GM21723 (cell line): ENCODE results near the gene TRIM25.

Experiments
- ATAC-seq: cut with Tn5 transposase; IDR thresholded peaks from one replicate; pipeline ENCODE4 v1.9.1; 2021; ENCODE audit warnings: mild to moderate bottlenecking, moderate library complexity; ENCODE audit not compliant: unreplicated experiment

TRIM25 gene

GRCh38 chr17:56868716-56869115 is 45.1 kb downstream of the TRIM25 start:
- no peak for ATAC-seq

- ATAC-seq: no peak
These were observed 45.9 kb downstream of the TRIM25 start for GRCh38 chr17:56867948-56868376.

DNA sequence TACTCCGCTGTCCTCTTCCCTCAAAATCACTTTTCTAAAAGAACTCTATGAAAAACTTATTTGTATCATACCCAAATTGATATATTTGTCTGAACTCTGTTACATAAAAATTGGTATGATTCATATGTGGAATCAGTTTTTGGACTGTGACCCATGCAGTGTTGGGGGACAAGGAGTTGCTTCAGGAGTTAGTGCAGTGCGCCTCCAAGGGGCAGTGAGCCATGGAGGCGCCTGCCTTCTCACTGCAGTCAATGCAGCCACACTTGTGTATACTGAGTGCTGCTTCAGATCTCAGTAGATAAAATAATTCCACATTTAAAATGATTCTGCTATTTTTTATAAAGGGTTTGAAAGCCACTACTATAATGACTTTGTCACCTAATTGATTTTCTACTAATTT is 47.4 kb downstream of the TRIM25 start:
- no peak for ATAC-seq

- ATAC-seq: no peak
These were observed 47.8 kb downstream of the TRIM25 start for GRCh38 chr17:56866076-56866475.

- ATAC-seq: no peak
These were observed 49.9 kb downstream of the TRIM25 start for GRCh38 chr17:56863974-56864373.

GRCh38 chr17:56861899-56862298 is 52.0 kb downstream of the TRIM25 start:
- ATAC-seq: no peak

DNA sequence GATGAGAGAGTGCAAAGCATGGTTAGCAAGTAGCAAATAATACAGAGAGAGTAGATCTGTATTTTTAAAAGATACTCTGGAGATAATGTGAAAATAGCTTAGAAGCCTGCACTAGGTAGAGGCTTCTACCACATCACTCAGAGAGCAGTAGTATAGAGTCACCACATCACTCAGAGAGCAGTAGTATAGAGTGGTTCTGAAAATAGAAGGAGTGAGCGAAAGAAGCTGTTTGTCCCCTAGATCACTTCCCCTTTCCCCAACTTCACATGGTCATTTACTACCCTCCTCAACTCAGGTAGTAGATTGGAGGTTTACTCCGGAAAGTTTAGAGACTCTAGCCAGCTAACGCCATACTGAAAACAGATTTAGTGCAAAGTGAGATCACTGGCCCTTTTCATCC is 62.8 kb downstream of the TRIM25 start:
- ATAC-seq: no peak

DNA sequence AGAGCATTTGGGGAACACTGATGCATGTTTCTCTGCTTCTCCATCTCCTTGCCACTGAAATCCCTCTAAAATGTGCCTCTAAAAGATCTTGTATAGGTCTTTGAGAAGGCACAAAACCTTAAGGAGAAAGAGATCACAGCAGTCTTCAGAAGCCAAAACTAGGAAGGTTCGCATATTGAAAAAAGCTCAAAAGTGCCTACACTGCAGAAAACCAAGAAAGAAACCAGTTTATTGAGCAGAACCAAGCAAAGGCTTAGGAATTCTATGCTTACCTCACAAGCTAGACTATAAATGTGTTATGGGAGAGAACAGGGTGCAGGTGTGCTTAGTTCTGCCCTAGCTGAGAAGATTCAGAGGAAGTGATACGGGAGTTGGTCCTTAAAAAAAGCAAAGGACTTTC is 63.3 kb downstream of the TRIM25 start:
- no peak for ATAC-seq

- ATAC-seq: no peak
These were observed 64.7 kb downstream of the TRIM25 start for GRCh38 chr17:56849131-56849530.

DNA sequence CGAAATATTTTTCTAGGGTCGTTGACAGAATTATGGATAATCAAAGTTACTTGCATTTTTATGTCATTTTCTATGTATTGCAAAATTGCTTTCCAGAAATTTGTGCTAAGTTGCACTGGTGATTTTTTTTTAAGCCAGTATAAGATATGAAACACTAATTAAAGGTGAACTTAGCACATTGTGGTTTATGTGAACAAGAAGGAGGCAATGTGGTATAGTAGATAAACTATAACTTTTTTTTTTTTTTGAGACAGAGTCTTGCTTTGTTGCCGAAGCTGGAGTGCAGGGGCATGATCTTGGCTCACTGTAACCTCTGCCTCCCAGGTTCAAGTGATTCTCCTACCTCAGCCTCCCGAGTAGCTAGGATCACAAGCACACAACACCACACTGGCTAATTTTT is 66.7 kb downstream of the TRIM25 start:
- ATAC-seq: no peak

DNA sequence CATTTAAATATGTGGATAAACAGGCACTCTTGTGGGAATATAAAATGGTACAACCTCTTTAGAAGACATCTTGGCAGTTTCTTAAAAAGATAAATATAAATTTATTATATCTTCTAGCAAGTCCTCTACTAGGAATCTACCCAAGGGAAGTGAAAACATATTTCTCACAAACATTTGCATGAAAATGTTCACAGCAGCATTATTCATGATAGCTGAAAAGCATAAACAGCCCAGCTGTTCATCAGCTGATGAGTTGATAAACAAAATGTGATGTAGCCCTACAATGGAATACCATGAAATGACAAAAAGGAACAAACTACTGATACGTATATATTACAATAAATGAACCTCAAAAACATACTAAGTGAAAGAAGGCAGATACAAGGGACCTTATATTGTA is 67.9 kb downstream of the TRIM25 start:
- ATAC-seq: peak; percentile 51

DNA sequence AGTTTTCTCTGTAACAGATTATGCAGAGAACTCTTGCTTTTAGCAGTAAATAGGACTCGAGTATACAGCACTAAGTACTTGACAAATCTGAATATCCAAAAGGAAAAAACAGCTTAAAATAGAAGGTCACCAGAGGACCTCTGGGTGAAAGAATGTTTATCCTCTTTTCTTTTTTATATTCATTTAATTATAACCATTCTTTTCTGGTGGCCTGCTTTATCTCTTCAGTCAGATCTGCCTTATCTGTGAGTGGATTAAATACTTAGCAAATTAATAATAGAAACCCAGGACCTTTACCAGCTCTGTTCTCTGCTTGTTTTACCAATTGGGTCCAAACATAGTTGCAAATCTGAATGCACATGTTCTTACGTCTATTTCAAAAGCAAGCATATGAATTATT is 71.3 kb downstream of the TRIM25 start:
- ATAC-seq: no peak

DNA sequence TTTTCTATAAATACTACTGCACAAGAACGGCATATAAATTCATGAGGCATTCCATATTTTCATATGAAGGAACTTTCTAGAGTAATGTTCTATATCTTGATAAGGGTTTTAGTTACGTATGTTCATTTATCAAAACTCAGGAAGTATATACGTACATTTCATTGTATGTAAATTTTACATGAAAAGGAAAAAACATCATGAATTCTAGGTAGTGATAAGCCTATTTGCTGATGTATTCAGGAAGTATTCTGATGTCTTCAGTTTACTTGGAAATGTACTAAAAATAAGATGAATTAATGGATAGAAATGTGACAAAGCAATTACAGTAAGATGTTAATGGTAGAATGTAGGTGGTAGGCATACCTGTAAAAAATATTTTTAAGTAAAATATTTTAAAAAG is 75.2 kb downstream of the TRIM25 start:
- ATAC-seq: no peak
